MM.1S (cell line): ENCODE data around the gene SPINK5.

Experiments
- CTCF ChIP-seq: fragments of 300-600 bp; sonication (generic); IDR thresholded peaks from 2 replicates; pipeline ENCODE4 v1.5.1; 2016; ENCODE audit warnings: antibody characterized with exemption, low read length, mixed read lengths
- EZH2 ChIP-seq: fragments of 300-600 bp; sonication (generic); optimal IDR thresholded peaks from 2 replicates; pipeline ENCODE3; 2017; ENCODE audit warnings: low read depth, mild to moderate bottlenecking, antibody characterized with exemption, low read length, mixed read lengths
- EZH2phosphoT487 ChIP-seq: fragments of 300-600 bp; sonication (generic); IDR thresholded peaks from 2 replicates; pipeline ENCODE4 v1.6.1; 2018; ENCODE audit warnings: antibody characterized with exemption, low read length

- TF ChIP-seq CTCF (no peak), EZH2 (no peak), EZH2phosphoT487 (no peak)
Measured at GRCh38 chr5:148186248-148187003, 122.6 kb downstream of the SPINK5 start.
